ENCODE data around the gene FAM117B. TPM values are rescaled to one million over a fixed set of nuclear protein-coding genes. Genes with fewer than 3 reads are reported as not detected.

The FAM117B gene
- total and polyA plus RNA-seq, 2 of the 8 experiments (the other 6 are each of a cell fraction or from before 2014, with no cell fraction given), result 3.9 to 22.6 TPM

- no peak for DNase-seq (ENCODE audit: low read depth in 1 of 2, low spot score in 2 of 2)
- no peak overlapping the region; a peak in 1 of 7 replicates for H3K9ac ChIP-seq (replicated peaks in 1 of 4; ENCODE audit: extremely low read depth in 1 of 4, low read depth in 3 of 4, low read length in 3 of 4)
- no peak overlapping the region for H3K27ac ChIP-seq (ENCODE audit: low read depth, low read length)
Measured at GRCh38 chr2:202690321-202690900, 55.6 kb downstream of the FAM117B start.

More at GRCh38 chr2:202690321-202690900, 55.6 kb downstream of the FAM117B start:
- Histone ChIP-seq H3K23ac (ENCODE audit: insufficient read length) (no peak overlapping the region), H3K9me3 (ENCODE audit: insufficient read depth in 2 of 2, low read depth in 1 of 2, low read length in 1 of 2) (no peaks in the 10 kb centered on the region), H4K91ac (replicated peaks; ENCODE audit: insufficient read length, low read length) (no peak overlapping the region), H3K79me2 (ENCODE audit: control insufficient read depth in 1 of 2, insufficient read depth in 2 of 2, low read length in 2 of 2) (peaks cover 0 to 55% of the 10 kb centered on the region in 2 experiments; a peak in 2 of 4 replicates), H3K36me3 (ENCODE audit: control insufficient read depth in 2 of 4, insufficient read depth in 4 of 4, low read length in 3 of 4) (no peaks in the 10 kb centered on the region), H2AFZ (ENCODE audit: low read length) (no peak overlapping the region), H4K20me1 (replicated peaks in 1 of 2; ENCODE audit: control insufficient read depth in 1 of 2, insufficient read depth in 2 of 2, low read length in 2 of 2) (peaks cover 0 to 2% of the 10 kb centered on the region in 2 experiments), H2BK12ac (ENCODE audit: low read depth, low read length) (no peak overlapping the region), H3K56ac (replicated peaks; ENCODE audit: insufficient read length, low read depth, low read length) (no peak overlapping the region), H2BK20ac (ENCODE audit: low read length) (no peak overlapping the region), H3K4me3 (ENCODE audit: extremely low read depth in 1 of 4, insufficient read depth in 2 of 4, low read depth in 3 of 4, low read length in 4 of 4) (no peak overlapping the region), H4K5ac (ENCODE audit: insufficient read length, low read depth, low read length) (no peak overlapping the region), H4K8ac (ENCODE audit: extremely low read depth, insufficient read depth, low read length) (no peak overlapping the region), H3K4me2 (ENCODE audit: insufficient read depth in 1 of 2, low read depth in 2 of 2, low read length in 2 of 2) (no peak overlapping the region), H3K4ac (replicated peaks; ENCODE audit: insufficient read length, low read depth, low read length) (no peak overlapping the region), H2AK5ac (ENCODE audit: low read depth, low read length) (no peak overlapping the region), H3K4me1 (replicated peaks in 1 of 4; ENCODE audit: control insufficient read depth in 3 of 4, insufficient read depth in 4 of 4, low read length in 3 of 4) (no peaks in the 10 kb centered on the region), H3K23me2 (ENCODE audit: low read depth, low read length) (no peaks in the 10 kb centered on the region; the same call in 1 of the 2 replicates), H3K18ac (ENCODE audit: extremely low read depth, low read length) (no peak overlapping the region), H3K14ac (ENCODE audit: insufficient read length) (no peak overlapping the region), H3K79me1 (ENCODE audit: low read depth, low read length) (no peaks in the 10 kb centered on the region; the same call in 1 of the 2 replicates), H2BK15ac (ENCODE audit: low read length) (no peak overlapping the region), H2BK5ac (ENCODE audit: low read depth, low read length) (no peak overlapping the region), H3K27me3 (replicated peaks in 1 of 4; ENCODE audit: control insufficient read depth in 3 of 4, extremely low read depth in 1 of 4, insufficient read depth in 3 of 4, low read length in 3 of 4) (no peaks in the 10 kb centered on the region), H2BK120ac (replicated peaks; ENCODE audit: low read depth, low read length) (no peak overlapping the region)
- WGBS, 2 experiments (ENCODE audit: extremely low coverage in 1 of 2, insufficient coverage in 1 of 2, insufficient read length in 1 of 2, insufficient replicate concordance in 2 of 2, low coverage in 1 of 2, low lambda C conversion rate in 2 of 2, missing lambda C conversion rate in 1 of 2), result 81% methylated on average over 3 of the region's 3 CpGs; no CpG with 5 or more reads in 1 of the 2 experiments
- ChIA-PET CTCF (ENCODE audit: partially characterized antibody) (no interaction called here), POLR2A (ENCODE audit: partially characterized antibody) (interaction anchor here (1.3 kb wide), 1 partner anchor 55 kb away, joined by 3 read pairs; no protein-coding TSS in a partner anchor)
- no peak for FAIRE-seq
- no peak for TF ChIP-seq SRF (IDR thresholded peaks at IDR 0.05; ENCODE audit: low read depth, low read length)
- TF ChIP-seq POU5F1 (IDR thresholded peaks at IDR 0.05; ENCODE audit: low read depth, low read length), result no peak
- TF ChIP-seq SAP30 (IDR thresholded peaks at IDR 0.05; ENCODE audit: insufficient read depth, insufficient replicate concordance, low read length), result no peak
- TF ChIP-seq HDAC2 (IDR thresholded peaks at IDR 0.05; ENCODE audit: borderline replicate concordance in 1 of 2, low read depth in 2 of 2, low read length in 2 of 2), result no peak
- TF ChIP-seq TAF1 (IDR thresholded peaks at IDR 0.05; ENCODE audit: low read depth, low read length), result no peak
- TF ChIP-seq KDM1A (IDR thresholded peaks at IDR 0.05; ENCODE audit: borderline replicate concordance, low read length), result no peak
- no peak for TF ChIP-seq SP1 (IDR thresholded peaks at IDR 0.05; ENCODE audit: low read depth, low read length)
- TF ChIP-seq JUN (IDR thresholded peaks at IDR 0.05; ENCODE audit: low read depth, low read length), result no peak
- no peak for TF ChIP-seq RAD21 (IDR thresholded peaks at IDR 0.05 in 1 of 2, conservative IDR thresholded peaks at IDR 0.05 in 1 of 2; ENCODE audit: low read depth in 2 of 2, low read length in 2 of 2)

Data from H1 (cell line).